ENCODE results near the gene FAM3A. TPM values are rescaled to one million over a fixed set of nuclear protein-coding genes. Genes with fewer than 3 reads are reported as not detected.

The FAM3A gene
- total and polyA plus RNA-seq, 10 of the 15 experiments (the other 5 are each of a cell fraction or from before 2014, with no cell fraction given): 0.29 to 21.1 (median 11.4) TPM

DNA sequence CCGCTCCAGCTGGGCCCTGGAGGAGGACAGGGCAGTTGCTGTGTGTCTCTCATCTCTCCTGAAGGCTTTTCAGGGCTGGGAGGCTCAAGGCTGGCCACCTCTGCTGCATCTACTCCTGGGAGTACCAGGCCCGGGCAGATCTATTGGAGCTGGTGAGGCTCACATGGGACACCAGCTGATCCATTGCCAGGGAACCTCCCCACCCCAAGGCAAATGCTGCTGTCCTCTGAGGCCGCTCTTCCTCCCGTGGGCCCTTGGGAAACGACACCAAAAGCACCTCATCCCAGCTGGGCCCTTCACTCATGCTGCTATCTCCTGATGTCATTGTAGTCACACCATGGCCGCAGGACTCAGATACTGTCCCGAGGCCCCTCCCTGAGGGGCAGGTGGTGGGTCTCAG, 33.2 kb downstream of the FAM3A start:
- Histone ChIP-seq H3K4me3 (no peak overlapping the region), H3K27ac (ENCODE audit: control insufficient read depth, insufficient read depth) (no peak overlapping the region), H3K36me3 (ENCODE audit: control insufficient read depth in 2 of 2, insufficient read depth in 2 of 2, low read length in 1 of 2) (peaks cover 0 to 2% of the 10 kb centered on the region in 2 experiments; a peak in 2 of 4 replicates), H2AFZ (ENCODE audit: control insufficient read depth, low read depth, low read length) (no peak overlapping the region), H3K4me1 (ENCODE audit: control insufficient read depth, insufficient read depth, low read length) (peaks cover 8% of the 10 kb centered on the region; the same call in 1 of the 2 replicates), H3K9ac (ENCODE audit: control insufficient read depth, insufficient read depth, low read length) (no peak overlapping the region), H3K4me2 (ENCODE audit: control insufficient read depth, insufficient read depth) (no peak overlapping the region), H3K79me2 (ENCODE audit: control insufficient read depth, insufficient read depth, low read length) (peaks cover 16% of the 10 kb centered on the region), H4K20me1 (ENCODE audit: control insufficient read depth, insufficient read depth) (no peaks in the 10 kb centered on the region), H3K9me3 (replicated peaks; ENCODE audit: control insufficient read depth, insufficient read depth, low read length) (no peaks in the 10 kb centered on the region; the same call in 2 of the 3 replicates), H3K27me3 (replicated peaks in 1 of 2; ENCODE audit: control insufficient read depth in 2 of 2, insufficient read depth in 2 of 2, low read length in 1 of 2) (no peaks in the 10 kb centered on the region)
- ATAC-seq: no peak
- RAD21 ChIA-PET (ENCODE audit: unreplicated experiment): no interaction called here
- WGBS (ENCODE audit: insufficient coverage, insufficient replicate concordance, low lambda C conversion rate, missing lambda C conversion rate): 48% methylated on average over 6 of the region's 7 CpGs
- CTCF ChIA-PET: interaction anchor here (0.9 kb wide), 1 partner anchor 109 kb away, joined by 4 read pairs; no protein-coding TSS in a partner anchor
- no peak for DNase-seq (ENCODE audit: low read depth, low spot score)
- POLR2A ChIA-PET: interaction anchor here (1.6 kb wide), 1 partner anchor 71 kb away, joined by 4 read pairs; no protein-coding TSS in a partner anchor
- in situ Hi-C loops (cut with MboI) (no loop called here), intact Hi-C loops (cut with micrococcal nuclease; ENCODE audit: unreplicated experiment) (no loop called here)
- FAIRE-seq: no peak
- SMC1A ChIA-PET (ENCODE audit: uncharacterized antibody, unreplicated experiment): interaction anchor here (0.6 kb wide), 1 partner anchor 26 kb away, joined by 3 read pairs; no protein-coding TSS in a partner anchor
- no TSS peak for BruUV-seq (replicated peaks)
- TF ChIP-seq, protein P1, sequence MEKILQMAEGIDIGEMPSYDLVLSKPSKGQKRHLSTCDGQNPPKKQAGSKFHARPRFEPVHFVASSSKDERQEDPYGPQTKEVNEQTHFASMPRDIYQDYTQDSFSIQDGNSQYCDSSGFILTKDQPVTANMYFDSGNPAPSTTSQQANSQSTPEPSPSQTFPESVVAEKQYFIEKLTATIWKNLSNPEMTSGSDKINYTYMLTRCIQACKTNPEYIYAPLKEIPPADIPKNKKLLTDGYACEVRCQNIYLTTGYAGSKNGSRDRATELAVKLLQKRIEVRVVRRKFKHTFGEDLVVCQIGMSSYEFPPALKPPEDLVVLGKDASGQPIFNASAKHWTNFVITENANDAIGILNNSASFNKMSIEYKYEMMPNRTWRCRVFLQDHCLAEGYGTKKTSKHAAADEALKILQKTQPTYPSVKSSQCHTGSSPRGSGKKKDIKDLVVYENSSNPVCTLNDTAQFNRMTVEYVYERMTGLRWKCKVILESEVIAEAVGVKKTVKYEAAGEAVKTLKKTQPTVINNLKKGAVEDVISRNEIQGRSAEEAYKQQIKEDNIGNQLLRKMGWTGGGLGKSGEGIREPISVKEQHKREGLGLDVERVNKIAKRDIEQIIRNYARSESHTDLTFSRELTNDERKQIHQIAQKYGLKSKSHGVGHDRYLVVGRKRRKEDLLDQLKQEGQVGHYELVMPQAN (conservative IDR thresholded peaks at IDR 0.05): no peak
- TF ChIP-seq RB1 (IDR thresholded peaks at IDR 0.05; ENCODE audit: borderline replicate concordance) (no peak), USF1 (IDR thresholded peaks at IDR 0.05; ENCODE audit: borderline replicate concordance, extremely low read length, insufficient read depth, low read depth, low read length) (no peak), ZNF24 (IDR thresholded peaks at IDR 0.05) (no peak), MEF2B (IDR thresholded peaks at IDR 0.05; ENCODE audit: partially characterized antibody, poor library complexity, severe bottlenecking) (no peak), PKNOX1 (IDR thresholded peaks at IDR 0.05) (no peak), SUPT20H (IDR thresholded peaks at IDR 0.05; ENCODE audit: borderline replicate concordance, control insufficient read depth, low read depth, low read length) (no peak), ZNF592 (IDR thresholded peaks at IDR 0.05) (no peak), TCF3 (IDR thresholded peaks at IDR 0.05; ENCODE audit: borderline replicate concordance, insufficient read depth, low read depth, low read length) (no peak), BRCA1 (IDR thresholded peaks at IDR 0.05; ENCODE audit: low read depth, low read length) (no peak), POU2F2 (IDR thresholded peaks at IDR 0.05; ENCODE audit: borderline replicate concordance, low read depth, low read length) (no peak), ZNF622 (IDR thresholded peaks at IDR 0.05) (no peak), IKZF2 (IDR thresholded peaks at IDR 0.05) (no peak)
